Osteocyte (in vitro differentiated cells): ENCODE data around the gene PRXL2B. TPM values are rescaled to one million over a fixed set of nuclear protein-coding genes. Genes with fewer than 3 reads are reported as not detected.

Experiments used
- DNase-seq: peaks from one replicate; pipeline ENCODE4 v3.0.0; 2021; ENCODE audit warnings: mixed read lengths; ENCODE audit not compliant: unreplicated experiment; ENCODE audit errors: extremely low spot score
- H3K27ac Mint-ChIP-seq: one replicate; pipeline ENCODE4 v1.8.0; 2021; ENCODE audit warnings: mild to moderate bottlenecking, mixed read lengths; ENCODE audit not compliant: unreplicated experiment
- H3K27me3 Mint-ChIP-seq: one replicate; pipeline ENCODE4 v1.8.0; 2021; ENCODE audit warnings: mixed read lengths; ENCODE audit not compliant: unreplicated experiment
- H3K36me3 Mint-ChIP-seq: one replicate; pipeline ENCODE4 v1.8.0; 2021; ENCODE audit warnings: mixed read lengths; ENCODE audit not compliant: unreplicated experiment
- H3K4me1 Mint-ChIP-seq: one replicate; pipeline ENCODE4 v1.8.0; 2021; ENCODE audit warnings: mixed read lengths; ENCODE audit not compliant: unreplicated experiment
- H3K4me3 Mint-ChIP-seq: one replicate; pipeline ENCODE4 v1.8.0; 2021; ENCODE audit warnings: mild to moderate bottlenecking, moderate library complexity, mixed read lengths; ENCODE audit not compliant: unreplicated experiment
- H3K9me3 Mint-ChIP-seq: one replicate; pipeline ENCODE4 v1.8.0; 2021; ENCODE audit warnings: mixed read lengths; ENCODE audit not compliant: unreplicated experiment
- total RNA-seq: library from RNA; stranded (reverse); gene quantifications from 2 replicates; pipeline ENCODE4 v1.2.1, GENCODE V29; 2021
- TF ChIP-seq, protein P1 (sequence below): fragments of 200-600 bp; sonication (generic); IDR thresholded peaks from 2 replicates; pipeline ENCODE4 v1.5.0; 2021; ENCODE audit warnings: antibody characterized with exemption, mild to moderate bottlenecking, moderate library complexity

Gene PRXL2B
- total RNA-seq, 1 donor from 2014 or later: 24.8 TPM

DNA sequence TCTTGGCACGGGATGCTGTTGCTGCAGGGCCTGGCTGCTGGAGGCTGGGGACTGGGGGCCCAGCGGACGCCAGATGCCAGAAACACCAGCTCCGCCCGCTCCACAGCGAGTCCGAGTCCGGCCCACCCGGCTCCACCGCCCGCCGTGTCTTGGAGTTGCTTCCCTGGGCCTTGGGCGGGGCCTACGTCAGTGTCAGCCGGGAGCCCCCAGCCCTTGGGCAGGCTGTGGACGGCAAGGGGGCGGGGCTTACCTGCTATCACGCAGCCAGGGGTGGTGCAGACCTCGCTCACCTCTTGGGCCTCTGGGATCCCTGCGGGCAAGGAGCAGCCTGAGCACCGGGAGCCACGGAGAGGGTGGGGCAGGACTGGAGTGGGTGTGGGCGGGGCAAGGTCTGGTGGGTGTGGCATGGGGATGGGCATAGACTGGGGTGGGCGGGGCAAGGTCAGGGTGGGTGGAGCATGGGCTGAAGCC is 24.5 kb downstream of the PRXL2B start:
- TF ChIP-seq, protein P1, sequence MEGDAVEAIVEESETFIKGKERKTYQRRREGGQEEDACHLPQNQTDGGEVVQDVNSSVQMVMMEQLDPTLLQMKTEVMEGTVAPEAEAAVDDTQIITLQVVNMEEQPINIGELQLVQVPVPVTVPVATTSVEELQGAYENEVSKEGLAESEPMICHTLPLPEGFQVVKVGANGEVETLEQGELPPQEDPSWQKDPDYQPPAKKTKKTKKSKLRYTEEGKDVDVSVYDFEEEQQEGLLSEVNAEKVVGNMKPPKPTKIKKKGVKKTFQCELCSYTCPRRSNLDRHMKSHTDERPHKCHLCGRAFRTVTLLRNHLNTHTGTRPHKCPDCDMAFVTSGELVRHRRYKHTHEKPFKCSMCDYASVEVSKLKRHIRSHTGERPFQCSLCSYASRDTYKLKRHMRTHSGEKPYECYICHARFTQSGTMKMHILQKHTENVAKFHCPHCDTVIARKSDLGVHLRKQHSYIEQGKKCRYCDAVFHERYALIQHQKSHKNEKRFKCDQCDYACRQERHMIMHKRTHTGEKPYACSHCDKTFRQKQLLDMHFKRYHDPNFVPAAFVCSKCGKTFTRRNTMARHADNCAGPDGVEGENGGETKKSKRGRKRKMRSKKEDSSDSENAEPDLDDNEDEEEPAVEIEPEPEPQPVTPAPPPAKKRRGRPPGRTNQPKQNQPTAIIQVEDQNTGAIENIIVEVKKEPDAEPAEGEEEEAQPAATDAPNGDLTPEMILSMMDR: no peak
- H3K4me1 Mint-ChIP-seq: peaks cover 9% of the 10 kb centered on the region
- no peak overlapping the region for H3K4me3 Mint-ChIP-seq
- H3K27ac Mint-ChIP-seq: no peak overlapping the region
- DNase-seq: no peak
- no peaks in the 10 kb centered on the region for H3K27me3 Mint-ChIP-seq
- H3K36me3 Mint-ChIP-seq: no peaks in the 10 kb centered on the region
- peaks cover 17% of the 10 kb centered on the region for H3K9me3 Mint-ChIP-seq

GRCh38 chr1:2611621-2612437 is 25.3 kb downstream of the PRXL2B start:
- Mint-ChIP-seq H3K4me3 (no peak overlapping the region), H3K36me3 (no peaks in the 10 kb centered on the region), H3K27me3 (no peaks in the 10 kb centered on the region), H3K4me1 (peaks cover 9% of the 10 kb centered on the region), H3K9me3 (peaks cover 17% of the 10 kb centered on the region), H3K27ac (no peak overlapping the region)
- no peak for DNase-seq
- TF ChIP-seq, protein P1: no peak

- Mint-ChIP-seq H3K27me3 (no peaks in the 10 kb centered on the region), H3K4me1 (peaks cover 11% of the 10 kb centered on the region), H3K9me3 (peaks cover 17% of the 10 kb centered on the region), H3K36me3 (no peaks in the 10 kb centered on the region), H3K4me3 (no peak overlapping the region), H3K27ac (no peak overlapping the region)
- TF ChIP-seq, protein P1: no peak
- no peak for DNase-seq
Observed at GRCh38 chr1:2612591-2613365, 26.2 kb downstream of the PRXL2B start.

- no peak for DNase-seq
- H3K4me3 Mint-ChIP-seq: no peak overlapping the region
- no peaks in the 10 kb centered on the region for H3K36me3 Mint-ChIP-seq
- H3K27me3 Mint-ChIP-seq: peaks cover 8% of the 10 kb centered on the region
- peaks cover 16% of the 10 kb centered on the region for H3K4me1 Mint-ChIP-seq
- no peak overlapping the region for H3K27ac Mint-ChIP-seq
- peaks cover 17% of the 10 kb centered on the region for H3K9me3 Mint-ChIP-seq
- TF ChIP-seq, protein P1: no peak
Observed at GRCh38 chr1:2614145-2614544, 27.6 kb downstream of the PRXL2B start.

DNA sequence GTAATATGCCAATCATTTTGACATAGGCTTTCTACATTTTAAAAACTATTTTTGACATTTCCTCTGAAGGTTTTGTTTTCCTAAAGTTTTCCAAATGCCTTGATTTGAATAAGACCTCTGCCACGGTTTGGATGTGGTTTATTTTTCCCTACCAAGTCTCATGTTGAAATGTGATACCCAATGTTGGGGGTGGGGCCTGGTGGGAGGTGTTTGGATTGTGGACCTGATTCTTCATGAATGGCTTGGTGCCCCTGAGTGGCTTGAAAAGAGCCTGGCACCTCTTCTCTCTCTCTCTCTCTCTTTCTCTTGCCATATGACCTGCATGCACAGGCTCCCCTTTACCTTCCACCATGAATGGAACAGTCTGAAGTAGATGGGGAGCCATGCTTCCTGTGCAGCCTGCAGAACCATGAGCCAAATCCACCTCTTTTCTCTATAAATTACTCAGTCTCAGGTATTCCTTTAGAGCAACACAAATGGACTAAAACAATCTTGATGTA is 31.4 kb downstream of the PRXL2B start:
- no peak for DNase-seq
- H3K9me3 Mint-ChIP-seq: peaks cover 17% of the 10 kb centered on the region
- H3K36me3 Mint-ChIP-seq: no peaks in the 10 kb centered on the region
- peaks cover 8% of the 10 kb centered on the region for H3K4me1 Mint-ChIP-seq
- TF ChIP-seq, protein P1: no peak
- H3K27me3 Mint-ChIP-seq: peaks cover 8% of the 10 kb centered on the region
- no peak overlapping the region for H3K27ac Mint-ChIP-seq
- no peak overlapping the region for H3K4me3 Mint-ChIP-seq
